ENCODE results near the gene NCBP1. TPM values are rescaled to one million over a fixed set of nuclear protein-coding genes. Genes with fewer than 3 reads are reported as not detected.
"Not testable (repeated sequence)": the region's sequence is repeated elsewhere in the genome, so short reads cannot be mapped to it uniquely, and the experiment has no call there.

NCBP1 gene
- total RNA-seq, 1 donor = 37.3 TPM

GRCh38 chr9:97697837-97698236 lies 64.2 kb downstream of the NCBP1 start:
- peaks cover 39% of the 10 kb centered on the region for H3K79me2 ChIP-seq (ENCODE audit: insufficient read depth, low read length)
- peak overlapping the region; percentile 83 for H2AFZ ChIP-seq (ENCODE audit: low read length)
- TF ChIP-seq, protein P1, sequence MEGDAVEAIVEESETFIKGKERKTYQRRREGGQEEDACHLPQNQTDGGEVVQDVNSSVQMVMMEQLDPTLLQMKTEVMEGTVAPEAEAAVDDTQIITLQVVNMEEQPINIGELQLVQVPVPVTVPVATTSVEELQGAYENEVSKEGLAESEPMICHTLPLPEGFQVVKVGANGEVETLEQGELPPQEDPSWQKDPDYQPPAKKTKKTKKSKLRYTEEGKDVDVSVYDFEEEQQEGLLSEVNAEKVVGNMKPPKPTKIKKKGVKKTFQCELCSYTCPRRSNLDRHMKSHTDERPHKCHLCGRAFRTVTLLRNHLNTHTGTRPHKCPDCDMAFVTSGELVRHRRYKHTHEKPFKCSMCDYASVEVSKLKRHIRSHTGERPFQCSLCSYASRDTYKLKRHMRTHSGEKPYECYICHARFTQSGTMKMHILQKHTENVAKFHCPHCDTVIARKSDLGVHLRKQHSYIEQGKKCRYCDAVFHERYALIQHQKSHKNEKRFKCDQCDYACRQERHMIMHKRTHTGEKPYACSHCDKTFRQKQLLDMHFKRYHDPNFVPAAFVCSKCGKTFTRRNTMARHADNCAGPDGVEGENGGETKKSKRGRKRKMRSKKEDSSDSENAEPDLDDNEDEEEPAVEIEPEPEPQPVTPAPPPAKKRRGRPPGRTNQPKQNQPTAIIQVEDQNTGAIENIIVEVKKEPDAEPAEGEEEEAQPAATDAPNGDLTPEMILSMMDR (IDR thresholded peaks at IDR 0.05; ENCODE audit: extremely low read depth, low read depth, low read length) = no peak
- H3K27me3 ChIP-seq (ENCODE audit: insufficient read depth, low read length) = peaks cover 5% of the 10 kb centered on the region
- no peaks in the 10 kb centered on the region for H3K9me3 ChIP-seq (ENCODE audit: low read depth, low read length)
- no peaks in the 10 kb centered on the region for H3K36me3 ChIP-seq (ENCODE audit: insufficient read depth, low read length)
- peaks cover 16% of the 10 kb centered on the region for H3K4me1 ChIP-seq (ENCODE audit: insufficient read depth, low read length)
- no peak for DNase-seq (ENCODE audit: insufficient read length, low spot score, missing footprints)
- peak overlapping the region; percentile 78 for H3K4me2 ChIP-seq (ENCODE audit: insufficient read depth, low read length)
- H3K27ac ChIP-seq (ENCODE audit: low read depth, low read length) = peak overlapping the region; percentile 2
- H4K20me1 ChIP-seq (ENCODE audit: insufficient read depth, low read length) = peaks cover 12% of the 10 kb centered on the region
- peak overlapping the region; percentile 88 for H3K4me3 ChIP-seq (ENCODE audit: insufficient read depth, low read length)

DNA sequence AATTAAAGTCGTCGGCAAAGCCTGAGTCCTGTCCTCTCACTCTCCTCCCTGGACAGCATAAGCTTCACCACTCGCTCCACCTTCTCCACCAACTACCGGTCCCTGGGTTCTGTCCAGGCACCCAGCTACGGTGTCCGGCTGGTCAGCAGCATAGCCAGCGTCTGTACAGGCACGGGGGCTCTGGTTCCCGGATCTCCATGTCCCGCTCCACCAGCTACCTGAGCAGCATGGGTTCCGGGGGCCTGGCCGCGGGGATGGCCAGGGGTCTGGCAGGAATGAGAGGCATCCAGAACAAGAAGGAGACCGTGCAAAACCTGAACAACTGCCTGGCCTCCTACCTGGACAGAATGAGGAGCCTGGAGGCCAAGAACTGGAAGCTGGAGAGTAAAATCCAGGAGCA lies 65.2 kb downstream of the NCBP1 start:
- no peak for DNase-seq (ENCODE audit: insufficient read length, low spot score, missing footprints)
- H3K79me2 ChIP-seq (ENCODE audit: insufficient read depth, low read length) = peaks cover 31% of the 10 kb centered on the region
- peaks cover 26% of the 10 kb centered on the region for H3K4me1 ChIP-seq (ENCODE audit: insufficient read depth, low read length)
- no peak overlapping the region for H3K27ac ChIP-seq (ENCODE audit: low read depth, low read length)
- peaks cover 5% of the 10 kb centered on the region for H3K27me3 ChIP-seq (ENCODE audit: insufficient read depth, low read length)
- no peak overlapping the region for H3K4me3 ChIP-seq (ENCODE audit: insufficient read depth, low read length)
- TF ChIP-seq, protein P1 (IDR thresholded peaks at IDR 0.05; ENCODE audit: extremely low read depth, low read depth, low read length) = no peak
- no peak overlapping the region for H2AFZ ChIP-seq (ENCODE audit: low read length)
- no peak overlapping the region for H3K4me2 ChIP-seq (ENCODE audit: insufficient read depth, low read length)
- no peaks in the 10 kb centered on the region for H3K9me3 ChIP-seq (ENCODE audit: low read depth, low read length)
- peaks cover 12% of the 10 kb centered on the region for H4K20me1 ChIP-seq (ENCODE audit: insufficient read depth, low read length)
- no peaks in the 10 kb centered on the region for H3K36me3 ChIP-seq (ENCODE audit: insufficient read depth, low read length)

DNA sequence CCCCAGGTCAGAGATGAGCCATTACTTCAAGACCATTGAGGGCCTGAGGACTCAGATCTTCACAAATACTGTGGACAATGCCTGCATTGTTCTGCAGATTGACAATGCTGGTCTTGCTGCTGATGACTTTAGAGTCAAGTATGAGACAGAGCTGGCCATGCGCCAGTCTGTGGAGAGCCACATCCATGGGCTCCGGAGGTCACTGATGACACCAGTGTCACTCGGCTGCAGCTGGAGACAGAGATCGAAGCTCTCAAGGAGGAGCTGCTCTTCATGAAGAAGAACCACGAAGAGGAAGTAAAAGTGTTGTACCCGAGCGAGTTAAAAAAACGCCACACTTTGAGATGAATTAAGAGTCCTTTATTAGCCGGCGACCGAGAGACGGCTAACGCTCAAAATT lies 65.7 kb downstream of the NCBP1 start:
- not testable (repeated sequence) for DNase-seq (ENCODE audit: insufficient read length, low spot score, missing footprints); H3K27ac ChIP-seq (ENCODE audit: low read depth, low read length); H3K4me2 ChIP-seq (ENCODE audit: insufficient read depth, low read length); H3K36me3 ChIP-seq (ENCODE audit: insufficient read depth, low read length); H3K9me3 ChIP-seq (ENCODE audit: low read depth, low read length); H3K4me3 ChIP-seq (ENCODE audit: insufficient read depth, low read length); H3K27me3 ChIP-seq (ENCODE audit: insufficient read depth, low read length); H2AFZ ChIP-seq (ENCODE audit: low read length)
- peaks cover 12% of the 10 kb centered on the region for H4K20me1 ChIP-seq (ENCODE audit: insufficient read depth, low read length)
- peaks cover 27% of the 10 kb centered on the region for H3K79me2 ChIP-seq (ENCODE audit: insufficient read depth, low read length)
- H3K4me1 ChIP-seq (ENCODE audit: insufficient read depth, low read length) = peaks cover 30% of the 10 kb centered on the region

GRCh38 chr9:97699824-97700223 lies 66.2 kb downstream of the NCBP1 start:
- not testable (repeated sequence) for H3K36me3 ChIP-seq (ENCODE audit: insufficient read depth, low read length); H3K9me3 ChIP-seq (ENCODE audit: low read depth, low read length); H3K27me3 ChIP-seq (ENCODE audit: insufficient read depth, low read length); H2AFZ ChIP-seq (ENCODE audit: low read length); H3K4me3 ChIP-seq (ENCODE audit: insufficient read depth, low read length); H3K4me2 ChIP-seq (ENCODE audit: insufficient read depth, low read length); H3K27ac ChIP-seq (ENCODE audit: low read depth, low read length); DNase-seq (ENCODE audit: insufficient read length, low spot score, missing footprints)
- Histone ChIP-seq H3K4me1 (ENCODE audit: insufficient read depth, low read length) (peaks cover 35% of the 10 kb centered on the region), H3K79me2 (ENCODE audit: insufficient read depth, low read length) (peaks cover 21% of the 10 kb centered on the region), H4K20me1 (ENCODE audit: insufficient read depth, low read length) (peaks cover 11% of the 10 kb centered on the region)

DNA sequence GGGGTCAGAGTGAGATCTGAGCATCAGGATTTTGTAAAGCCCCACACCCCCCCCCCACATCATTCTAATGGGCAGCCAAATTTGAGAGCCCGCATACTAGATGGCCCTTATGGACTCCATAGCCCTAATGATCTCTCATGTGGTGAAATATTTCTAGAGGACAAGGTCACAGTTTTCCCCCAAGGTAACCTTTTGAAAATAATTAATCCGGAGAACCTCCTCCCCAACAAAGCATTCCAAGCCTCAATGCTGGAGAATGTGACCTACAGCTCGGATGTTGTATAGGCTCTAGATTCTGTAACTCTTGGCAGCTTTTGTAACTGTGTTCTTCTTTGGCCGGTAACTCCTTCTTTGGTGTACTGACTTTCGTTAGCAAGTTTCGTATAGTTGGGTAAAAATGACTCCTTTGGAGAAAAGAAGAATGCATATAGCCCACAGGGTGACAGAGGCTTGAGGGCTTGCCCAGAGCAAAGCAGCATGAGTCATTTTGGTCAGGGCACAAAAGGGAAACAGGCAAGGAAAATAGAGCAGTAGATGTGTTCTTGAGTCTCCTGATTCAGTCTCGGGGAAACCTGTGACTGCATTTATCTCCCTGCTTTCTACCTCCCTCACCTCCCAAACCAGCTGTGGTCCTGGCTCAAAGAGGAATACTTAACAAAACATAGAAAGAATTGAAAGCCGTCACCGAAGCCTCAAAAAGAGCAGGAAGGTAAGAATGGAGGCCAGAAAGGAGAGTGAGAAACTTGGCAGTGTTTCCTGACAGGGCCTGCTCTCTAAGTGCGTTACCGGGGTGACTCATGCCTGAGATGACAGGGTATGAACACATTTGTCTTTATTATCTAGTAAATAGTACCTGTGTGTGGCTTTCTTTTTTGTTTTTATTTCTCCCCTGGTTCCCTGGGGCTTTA lies 70.1 kb downstream of the NCBP1 start:
- H3K4me1 ChIP-seq (ENCODE audit: insufficient read depth, low read length) = peaks cover 26% of the 10 kb centered on the region
- H4K20me1 ChIP-seq (ENCODE audit: insufficient read depth, low read length) = no peaks in the 10 kb centered on the region
- H2AFZ ChIP-seq (ENCODE audit: low read length) = peak overlapping the region; percentile 43
- no peaks in the 10 kb centered on the region for H3K79me2 ChIP-seq (ENCODE audit: insufficient read depth, low read length)
- peaks cover 19% of the 10 kb centered on the region for H3K27me3 ChIP-seq (ENCODE audit: insufficient read depth, low read length)
- peak overlapping the region; percentile 71 for H3K4me2 ChIP-seq (ENCODE audit: insufficient read depth, low read length)
- H3K9me3 ChIP-seq (ENCODE audit: low read depth, low read length) = no peaks in the 10 kb centered on the region
- DNase-seq (ENCODE audit: insufficient read length, low spot score, missing footprints) = peak; percentile 86
- peak overlapping the region; percentile 57 for H3K27ac ChIP-seq (ENCODE audit: low read depth, low read length)
- no peaks in the 10 kb centered on the region for H3K36me3 ChIP-seq (ENCODE audit: insufficient read depth, low read length)
- TF ChIP-seq, protein P1 (IDR thresholded peaks at IDR 0.05; ENCODE audit: extremely low read depth, low read depth, low read length) = no peak
- peak overlapping the region; percentile 25 for H3K4me3 ChIP-seq (ENCODE audit: insufficient read depth, low read length)
